IPS-15b (cell line): Measurements from ENCODE around the gene RNF222.
"Not testable (repeated sequence)": the region's sequence is repeated elsewhere in the genome, so short reads cannot be mapped to it uniquely, and the experiment has no call there.

Experiments
- H3K27me3 ChIP-seq: one replicate; pipeline ENCODE4 v1.6.1; 2013; ENCODE audit warnings: low read length; ENCODE audit not compliant: control insufficient read depth, insufficient read depth
- H3K36me3 ChIP-seq: one replicate; pipeline ENCODE4 v1.6.1; 2013; ENCODE audit warnings: low read length; ENCODE audit not compliant: control insufficient read depth, insufficient read depth
- H3K4me1 ChIP-seq: one replicate; pipeline ENCODE4 v1.6.1; 2013; ENCODE audit warnings: mild to moderate bottlenecking, low read length; ENCODE audit not compliant: control insufficient read depth, insufficient read depth
- H3K4me3 ChIP-seq: one replicate; pipeline ENCODE4 v1.5.1; 2013; ENCODE audit warnings: low read depth, low read length
- H3K9ac ChIP-seq: one replicate; pipeline ENCODE4 v1.6.1; 2013; ENCODE audit warnings: low read depth, mild to moderate bottlenecking, low read length
- H3K9me3 ChIP-seq: one replicate; pipeline ENCODE4 v1.6.1; 2013; ENCODE audit warnings: mild to moderate bottlenecking, low read length; ENCODE audit not compliant: control insufficient read depth, insufficient read depth

The RNF222 gene

DNA sequence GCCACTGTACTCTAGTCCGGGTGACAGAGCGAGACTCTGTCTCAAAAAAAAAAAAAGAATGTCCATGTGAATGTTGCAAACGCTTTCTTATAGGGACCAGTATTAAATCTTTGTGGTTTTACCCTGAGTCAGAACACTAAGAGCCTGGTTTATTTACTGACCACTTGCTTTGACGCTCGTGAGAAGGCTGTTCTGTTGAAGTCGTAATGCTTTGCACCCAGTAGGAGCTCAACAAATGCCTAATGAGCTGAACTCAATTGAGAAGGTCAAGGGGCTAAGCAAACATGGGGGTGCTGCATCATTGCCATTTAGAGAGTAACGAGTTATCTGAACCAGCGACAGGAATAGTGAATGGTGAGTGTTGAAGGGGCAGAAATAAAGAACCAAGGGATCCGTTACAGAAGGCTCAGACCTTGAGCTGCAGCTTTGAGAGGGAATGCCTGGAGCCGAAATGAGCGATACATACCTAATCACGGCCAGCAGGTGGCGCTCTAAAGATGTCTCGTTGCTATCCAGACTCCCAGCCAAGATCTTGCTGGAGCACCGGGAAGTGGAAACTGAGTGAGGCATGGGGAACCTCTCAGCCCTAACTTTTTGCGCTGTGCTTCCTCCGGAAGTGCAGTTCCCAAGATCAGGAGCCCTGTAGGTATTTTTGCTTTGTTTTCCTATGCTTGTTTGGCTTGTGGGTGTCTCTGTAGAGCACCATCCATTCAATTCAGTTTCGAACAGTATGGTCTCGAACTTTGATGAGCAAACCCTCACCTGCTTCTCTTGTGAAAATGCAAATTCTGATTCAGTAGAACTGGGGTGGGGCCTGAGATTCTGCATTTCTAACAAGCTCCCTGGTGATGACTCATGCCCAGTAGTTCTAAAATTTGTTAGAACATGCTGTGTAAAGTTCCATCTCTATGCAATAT is 12.6 kb upstream of the RNF222 start:
- H3K36me3 ChIP-seq = no peaks in the 10 kb centered on the region
- H3K4me1 ChIP-seq = peaks cover 6% of the 10 kb centered on the region
- no peak overlapping the region for H3K9ac ChIP-seq
- H3K9me3 ChIP-seq = no peaks in the 10 kb centered on the region
- peak overlapping the region; percentile 12 for H3K4me3 ChIP-seq
- no peaks in the 10 kb centered on the region for H3K27me3 ChIP-seq

DNA sequence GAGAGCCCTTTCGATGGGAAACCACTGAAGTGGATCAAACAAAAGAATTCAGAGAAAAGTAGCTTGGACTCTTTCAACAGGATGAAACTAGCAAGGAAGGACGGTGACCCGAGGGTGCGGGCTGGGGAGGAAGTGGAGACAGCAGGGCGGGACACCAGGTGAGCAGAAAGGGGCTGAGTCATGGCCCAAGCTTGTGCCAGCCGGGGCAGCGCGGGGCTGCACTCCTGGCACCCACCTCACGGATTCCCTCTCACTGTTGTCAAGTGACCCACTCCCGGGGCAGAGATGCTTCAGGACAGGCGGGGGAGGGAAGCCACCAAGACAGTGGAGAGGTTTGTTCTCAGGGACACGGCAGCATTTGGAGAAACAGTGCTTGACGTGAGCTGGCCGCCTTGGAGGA is 10.7 kb upstream of the RNF222 start:
- H3K9me3 ChIP-seq = no peaks in the 10 kb centered on the region
- no peaks in the 10 kb centered on the region for H3K36me3 ChIP-seq
- peaks cover 6% of the 10 kb centered on the region for H3K4me1 ChIP-seq
- no peak overlapping the region for H3K4me3 ChIP-seq
- H3K9ac ChIP-seq = no peak overlapping the region
- no peaks in the 10 kb centered on the region for H3K27me3 ChIP-seq

GRCh38 chr17:8406174-8406573 is 8.5 kb upstream of the RNF222 start:
- Histone ChIP-seq H3K36me3 (no peaks in the 10 kb centered on the region), H3K4me1 (peaks cover 6% of the 10 kb centered on the region), H3K27me3 (no peaks in the 10 kb centered on the region), H3K4me3 (no peak overlapping the region), H3K9me3 (no peaks in the 10 kb centered on the region), H3K9ac (no peak overlapping the region)

DNA sequence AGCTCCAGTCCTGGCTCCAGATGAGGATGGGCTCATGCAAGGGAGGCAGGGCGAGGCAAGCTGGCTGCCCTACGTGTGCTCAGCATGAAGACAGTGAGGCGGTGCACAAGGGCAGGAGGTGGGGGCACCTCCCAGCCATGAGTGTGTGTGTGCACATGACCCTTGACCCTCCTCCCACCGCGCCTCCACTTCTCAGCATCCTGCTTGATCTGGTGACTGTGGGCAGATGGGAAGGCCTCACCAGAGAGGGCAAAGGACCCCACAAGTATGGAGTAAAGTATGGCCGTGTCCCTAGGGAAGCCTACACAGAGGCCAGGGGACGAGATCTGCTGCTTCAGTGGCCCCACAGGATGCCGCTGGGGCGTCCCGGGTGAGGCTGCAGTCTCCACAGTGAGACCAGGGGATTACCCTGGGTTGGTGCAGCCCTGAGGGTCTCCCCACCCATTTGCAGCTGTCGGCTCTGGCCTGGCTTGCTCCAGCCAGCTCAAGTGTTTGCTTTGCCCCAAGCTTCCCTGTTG is 7.9 kb upstream of the RNF222 start:
- peaks cover 4% of the 10 kb centered on the region for H3K4me1 ChIP-seq
- H3K9me3 ChIP-seq = no peaks in the 10 kb centered on the region
- no peaks in the 10 kb centered on the region for H3K36me3 ChIP-seq
- H3K4me3 ChIP-seq = no peak overlapping the region
- no peak overlapping the region for H3K9ac ChIP-seq
- peaks cover 1% of the 10 kb centered on the region for H3K27me3 ChIP-seq

GRCh38 chr17:8402921-8403536 is 5.4 kb upstream of the RNF222 start:
- H3K4me1 ChIP-seq = no peaks in the 10 kb centered on the region
- H3K4me3 ChIP-seq = no peak overlapping the region

GRCh38 chr17:8401107-8401506 is 3.5 kb upstream of the RNF222 start:
- no peaks in the 10 kb centered on the region for H3K9me3 ChIP-seq

More at GRCh38 chr17:8402921-8403536, 5.4 kb upstream of the RNF222 start:
- Histone ChIP-seq H3K9ac (no peak overlapping the region), H3K36me3 (no peaks in the 10 kb centered on the region), H3K27me3 (peaks cover 2% of the 10 kb centered on the region), H3K9me3 (no peaks in the 10 kb centered on the region)

DNA sequence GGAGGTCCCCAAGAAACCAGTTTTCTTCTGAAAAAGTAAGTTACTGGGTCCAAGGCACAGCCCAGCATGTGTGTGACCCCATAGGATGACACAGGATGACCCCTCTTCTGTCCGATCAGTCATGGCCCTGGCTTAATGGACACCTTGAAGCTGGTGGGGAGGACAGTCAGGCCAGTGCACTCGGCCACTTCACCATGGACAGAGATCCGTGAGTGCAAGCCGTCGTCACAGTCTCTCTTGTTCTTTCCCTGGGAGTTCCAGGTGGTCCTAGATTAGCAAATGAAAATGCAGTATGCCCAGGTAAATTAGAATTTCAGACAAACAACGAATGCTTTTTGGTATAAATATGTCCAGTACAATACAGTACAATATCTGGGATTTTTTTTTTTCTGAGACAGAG is 1.4 kb upstream of the RNF222 start:
- Histone ChIP-seq H3K9ac (no peak overlapping the region), H3K4me3 (no peak overlapping the region), H3K36me3 (no peaks in the 10 kb centered on the region), H3K9me3 (no peaks in the 10 kb centered on the region), H3K27me3 (peaks cover 6% of the 10 kb centered on the region), H3K4me1 (no peaks in the 10 kb centered on the region)

More at GRCh38 chr17:8401107-8401506, 3.5 kb upstream of the RNF222 start:
- Histone ChIP-seq H3K36me3 (no peaks in the 10 kb centered on the region), H3K4me1 (no peaks in the 10 kb centered on the region), H3K27me3 (peaks cover 4% of the 10 kb centered on the region), H3K4me3 (no peak overlapping the region), H3K9ac (no peak overlapping the region)

GRCh38 chr17:8394497-8394896 is 3.1 kb downstream of the RNF222 start:
- not testable (repeated sequence) for H3K4me1 ChIP-seq, H3K27me3 ChIP-seq, H3K9me3 ChIP-seq, H3K4me3 ChIP-seq, H3K36me3 ChIP-seq, H3K9ac ChIP-seq

GRCh38 chr17:8393470-8394231 is 4.0 kb downstream of the RNF222 start:
- H3K27me3 ChIP-seq = peaks cover 4% of the 10 kb centered on the region
- no peak overlapping the region for H3K9ac ChIP-seq
- H3K36me3 ChIP-seq = no peaks in the 10 kb centered on the region
- peaks cover 6% of the 10 kb centered on the region for H3K4me1 ChIP-seq
- no peak overlapping the region for H3K4me3 ChIP-seq
- H3K9me3 ChIP-seq = no peaks in the 10 kb centered on the region

- Histone ChIP-seq H3K4me1 (peaks cover 6% of the 10 kb centered on the region), H3K27me3 (peaks cover 4% of the 10 kb centered on the region), H3K9ac (peak overlapping the region; percentile 54), H3K9me3 (no peaks in the 10 kb centered on the region), H3K36me3 (no peaks in the 10 kb centered on the region), H3K4me3 (no peak overlapping the region)
These were observed 4.8 kb downstream of the RNF222 start for GRCh38 chr17:8392674-8393469.

DNA sequence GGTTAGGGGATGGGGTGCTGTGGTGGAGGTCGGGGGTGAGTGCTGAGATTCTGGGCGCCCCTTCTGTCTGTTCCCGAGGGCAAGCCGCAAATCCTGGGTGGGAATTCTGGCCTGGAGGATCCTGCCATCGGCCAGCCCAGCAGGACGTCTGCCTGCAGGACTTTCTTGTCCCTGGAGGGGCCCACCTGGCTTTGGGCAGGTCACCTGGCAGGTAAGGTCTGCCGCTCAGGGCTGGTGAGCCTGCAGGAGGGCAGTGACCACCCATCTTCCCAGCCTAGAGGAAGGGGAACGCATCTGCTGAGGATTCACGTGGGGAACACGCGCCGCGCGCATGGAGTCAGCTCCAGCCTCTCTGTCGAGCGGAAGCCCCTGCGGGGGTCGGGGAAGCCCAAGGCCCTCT is 5.4 kb downstream of the RNF222 start:
- Histone ChIP-seq H3K36me3 (no peaks in the 10 kb centered on the region), H3K27me3 (peaks cover 4% of the 10 kb centered on the region), H3K9ac (peak overlapping the region; percentile 54), H3K9me3 (no peaks in the 10 kb centered on the region), H3K4me1 (peaks cover 6% of the 10 kb centered on the region), H3K4me3 (no peak overlapping the region)
